Right lobe of liver (tissue), 4 donors: ENCODE results near the gene MAB21L2.

Experiments used
- CTCF ChIP-seq, 4 donors: fragments of 200-600 bp in 3 of 4; fragments of 450-650 bp in 1 of 4; IDR thresholded peaks; one replicate each; pipeline versions ENCODE4 v1.5.1 to v1.8.0; 2016 to 2022; ENCODE audit warnings: antibody characterized with exemption in 4 of 4, mild to moderate bottlenecking in 2 of 4
- POLR2A ChIP-seq: fragments of 450-650 bp; IDR thresholded peaks from one replicate; pipeline ENCODE4 v1.6.1; 2017; ENCODE audit warnings: antibody characterized with exemption, mild to moderate bottlenecking
- donor health status: DM: no; HTN: no; CAD: no.
- donor health status: DM: no; HTN: no; CAD: no.
- donor health status: DM: no; HTN: yes; CAD: no.

- no peak for TF ChIP-seq CTCF (IDR thresholded peaks at IDR 0.05)
- TF ChIP-seq POLR2A: no peak
Observed at GRCh38 chr4:150569998-150570535, 11.9 kb upstream of the MAB21L2 start.
